ENCODE results near the gene ABLIM1.

ABLIM1 gene

GRCh38 chr10:114543456-114543855, 114.6 kb downstream of the ABLIM1 start:
- H3K27ac ChIP-seq (ENCODE audit: low read depth in 2 of 2, low read length in 2 of 2) = no peak overlapping the region
- H3K4me1 ChIP-seq (ENCODE audit: control insufficient read depth in 2 of 2, insufficient read depth in 2 of 2, low read length in 2 of 2) = peaks cover 17 to 33% of the 10 kb centered on the region in 2 donors
- no peaks in the 10 kb centered on the region for H3K9me3 ChIP-seq (ENCODE audit: control insufficient read depth in 2 of 2, low read length in 2 of 2)
- H3K9ac ChIP-seq (ENCODE audit: low read depth in 1 of 2, low read length in 2 of 2) = peak overlapping the region in 1 of 2 donors; percentile 25
- H3K36me3 ChIP-seq (ENCODE audit: control insufficient read depth in 2 of 2, insufficient read depth in 2 of 2, low read length in 2 of 2) = peaks cover 0 to 9% of the 10 kb centered on the region in 2 donors
- no peaks in the 10 kb centered on the region for H3K27me3 ChIP-seq (ENCODE audit: control insufficient read depth in 2 of 2, insufficient read depth in 2 of 2, low read length in 2 of 2)
- H3K4me3 ChIP-seq (ENCODE audit: low read length in 2 of 2) = no peak overlapping the region

- no peak overlapping the region for H3K4me3 ChIP-seq (ENCODE audit: low read length in 2 of 2)
These were observed 115.7 kb downstream of the ABLIM1 start for GRCh38 chr10:114542373-114542772.

GRCh38 chr10:114541797-114542160, 116.3 kb downstream of the ABLIM1 start:
- no peaks in the 10 kb centered on the region for H3K9me3 ChIP-seq (ENCODE audit: control insufficient read depth in 2 of 2, low read length in 2 of 2)
- no peaks in the 10 kb centered on the region for H3K27me3 ChIP-seq (ENCODE audit: control insufficient read depth in 2 of 2, insufficient read depth in 2 of 2, low read length in 2 of 2)
- peak overlapping the region in 1 of 2 donors; percentile 36 for H3K9ac ChIP-seq (ENCODE audit: low read depth in 1 of 2, low read length in 2 of 2)
- H3K36me3 ChIP-seq (ENCODE audit: control insufficient read depth in 2 of 2, insufficient read depth in 2 of 2, low read length in 2 of 2) = peaks cover 0 to 9% of the 10 kb centered on the region in 2 donors
- no peak overlapping the region for H3K4me3 ChIP-seq (ENCODE audit: low read length in 2 of 2)
- H3K27ac ChIP-seq (ENCODE audit: low read depth in 2 of 2, low read length in 2 of 2) = peak overlapping the region; percentile 23 to 76
- H3K4me1 ChIP-seq (ENCODE audit: control insufficient read depth in 2 of 2, insufficient read depth in 2 of 2, low read length in 2 of 2) = peaks cover 10 to 39% of the 10 kb centered on the region in 2 donors

More at GRCh38 chr10:114542373-114542772, 115.7 kb downstream of the ABLIM1 start:
- Histone ChIP-seq H3K27me3 (ENCODE audit: control insufficient read depth in 2 of 2, insufficient read depth in 2 of 2, low read length in 2 of 2) (no peaks in the 10 kb centered on the region), H3K9ac (ENCODE audit: low read depth in 1 of 2, low read length in 2 of 2) (no peak overlapping the region), H3K9me3 (ENCODE audit: control insufficient read depth in 2 of 2, low read length in 2 of 2) (no peaks in the 10 kb centered on the region), H3K4me1 (ENCODE audit: control insufficient read depth in 2 of 2, insufficient read depth in 2 of 2, low read length in 2 of 2) (peaks cover 15 to 39% of the 10 kb centered on the region in 2 donors), H3K36me3 (ENCODE audit: control insufficient read depth in 2 of 2, insufficient read depth in 2 of 2, low read length in 2 of 2) (peaks cover 0 to 9% of the 10 kb centered on the region in 2 donors), H3K27ac (ENCODE audit: low read depth in 2 of 2, low read length in 2 of 2) (peak overlapping the region in 1 of 2 donors; percentile 23)

GRCh38 chr10:114541081-114541796, 116.8 kb downstream of the ABLIM1 start:
- Histone ChIP-seq H3K9ac (ENCODE audit: low read depth in 1 of 2, low read length in 2 of 2) (peak overlapping the region in 1 of 2 donors; percentile 36), H3K4me1 (ENCODE audit: control insufficient read depth in 2 of 2, insufficient read depth in 2 of 2, low read length in 2 of 2) (peaks cover 10 to 39% of the 10 kb centered on the region in 2 donors), H3K27ac (ENCODE audit: low read depth in 2 of 2, low read length in 2 of 2) (peak overlapping the region; percentile 23 to 76), H3K36me3 (ENCODE audit: control insufficient read depth in 2 of 2, insufficient read depth in 2 of 2, low read length in 2 of 2) (peaks cover 0 to 9% of the 10 kb centered on the region in 2 donors), H3K4me3 (ENCODE audit: low read length in 2 of 2) (no peak overlapping the region), H3K9me3 (ENCODE audit: control insufficient read depth in 2 of 2, low read length in 2 of 2) (no peaks in the 10 kb centered on the region), H3K27me3 (ENCODE audit: control insufficient read depth in 2 of 2, insufficient read depth in 2 of 2, low read length in 2 of 2) (no peaks in the 10 kb centered on the region)

GRCh38 chr10:114540236-114540635, 117.8 kb downstream of the ABLIM1 start:
- Histone ChIP-seq H3K9ac (ENCODE audit: low read depth in 1 of 2, low read length in 2 of 2) (no peak overlapping the region), H3K36me3 (ENCODE audit: control insufficient read depth in 2 of 2, insufficient read depth in 2 of 2, low read length in 2 of 2) (peaks cover 0 to 9% of the 10 kb centered on the region in 2 donors), H3K27ac (ENCODE audit: low read depth in 2 of 2, low read length in 2 of 2) (no peak overlapping the region), H3K9me3 (ENCODE audit: control insufficient read depth in 2 of 2, low read length in 2 of 2) (no peaks in the 10 kb centered on the region), H3K27me3 (ENCODE audit: control insufficient read depth in 2 of 2, insufficient read depth in 2 of 2, low read length in 2 of 2) (no peaks in the 10 kb centered on the region), H3K4me1 (ENCODE audit: control insufficient read depth in 2 of 2, insufficient read depth in 2 of 2, low read length in 2 of 2) (peaks cover 10 to 39% of the 10 kb centered on the region in 2 donors), H3K4me3 (ENCODE audit: low read length in 2 of 2) (no peak overlapping the region)

GRCh38 chr10:114539623-114540022, 118.5 kb downstream of the ABLIM1 start:
- Histone ChIP-seq H3K27ac (ENCODE audit: low read depth in 2 of 2, low read length in 2 of 2) (no peak overlapping the region), H3K36me3 (ENCODE audit: control insufficient read depth in 2 of 2, insufficient read depth in 2 of 2, low read length in 2 of 2) (peaks cover 0 to 7% of the 10 kb centered on the region in 2 donors), H3K27me3 (ENCODE audit: control insufficient read depth in 2 of 2, insufficient read depth in 2 of 2, low read length in 2 of 2) (no peaks in the 10 kb centered on the region), H3K4me1 (ENCODE audit: control insufficient read depth in 2 of 2, insufficient read depth in 2 of 2, low read length in 2 of 2) (peaks cover 5 to 35% of the 10 kb centered on the region in 2 donors), H3K9me3 (ENCODE audit: control insufficient read depth in 2 of 2, low read length in 2 of 2) (no peaks in the 10 kb centered on the region), H3K4me3 (ENCODE audit: low read length in 2 of 2) (no peak overlapping the region), H3K9ac (ENCODE audit: low read depth in 1 of 2, low read length in 2 of 2) (no peak overlapping the region)

- Histone ChIP-seq H3K9me3 (ENCODE audit: control insufficient read depth in 2 of 2, low read length in 2 of 2) (no peaks in the 10 kb centered on the region), H3K27me3 (ENCODE audit: control insufficient read depth in 2 of 2, insufficient read depth in 2 of 2, low read length in 2 of 2) (no peaks in the 10 kb centered on the region), H3K27ac (ENCODE audit: low read depth in 2 of 2, low read length in 2 of 2) (peak overlapping the region; percentile 59 to 76), H3K36me3 (ENCODE audit: control insufficient read depth in 2 of 2, insufficient read depth in 2 of 2, low read length in 2 of 2) (peaks cover 0 to 3% of the 10 kb centered on the region in 2 donors), H3K4me3 (ENCODE audit: low read length in 2 of 2) (peak overlapping the region; percentile 9 to 12), H3K9ac (ENCODE audit: low read depth in 1 of 2, low read length in 2 of 2) (peak overlapping the region in 1 of 2 donors; percentile 58), H3K4me1 (ENCODE audit: control insufficient read depth in 2 of 2, insufficient read depth in 2 of 2, low read length in 2 of 2) (peaks cover 5 to 23% of the 10 kb centered on the region in 2 donors)
These were observed 119.7 kb downstream of the ABLIM1 start for GRCh38 chr10:114538181-114538906.

GRCh38 chr10:114537736-114538135, 120.3 kb downstream of the ABLIM1 start:
- H3K36me3 ChIP-seq (ENCODE audit: control insufficient read depth in 2 of 2, insufficient read depth in 2 of 2, low read length in 2 of 2) = peaks cover 0 to 3% of the 10 kb centered on the region in 2 donors
- H3K4me1 ChIP-seq (ENCODE audit: control insufficient read depth in 2 of 2, insufficient read depth in 2 of 2, low read length in 2 of 2) = peaks cover 5 to 22% of the 10 kb centered on the region in 2 donors
- H3K27ac ChIP-seq (ENCODE audit: low read depth in 2 of 2, low read length in 2 of 2) = peak overlapping the region in 1 of 2 donors; percentile 76
- H3K9me3 ChIP-seq (ENCODE audit: control insufficient read depth in 2 of 2, low read length in 2 of 2) = no peaks in the 10 kb centered on the region
- H3K4me3 ChIP-seq (ENCODE audit: low read length in 2 of 2) = no peak overlapping the region
- peak overlapping the region in 1 of 2 donors; percentile 58 for H3K9ac ChIP-seq (ENCODE audit: low read depth in 1 of 2, low read length in 2 of 2)
- H3K27me3 ChIP-seq (ENCODE audit: control insufficient read depth in 2 of 2, insufficient read depth in 2 of 2, low read length in 2 of 2) = no peaks in the 10 kb centered on the region

GRCh38 chr10:114534571-114534981, 123.5 kb downstream of the ABLIM1 start:
- Histone ChIP-seq H3K9me3 (ENCODE audit: control insufficient read depth in 2 of 2, low read length in 2 of 2) (no peaks in the 10 kb centered on the region), H3K27me3 (ENCODE audit: control insufficient read depth in 2 of 2, insufficient read depth in 2 of 2, low read length in 2 of 2) (no peaks in the 10 kb centered on the region), H3K36me3 (ENCODE audit: control insufficient read depth in 2 of 2, insufficient read depth in 2 of 2, low read length in 2 of 2) (no peaks in the 10 kb centered on the region), H3K27ac (ENCODE audit: low read depth in 2 of 2, low read length in 2 of 2) (no peak overlapping the region), H3K9ac (ENCODE audit: low read depth in 1 of 2, low read length in 2 of 2) (no peak overlapping the region), H3K4me3 (ENCODE audit: low read length in 2 of 2) (no peak overlapping the region), H3K4me1 (ENCODE audit: control insufficient read depth in 2 of 2, insufficient read depth in 2 of 2, low read length in 2 of 2) (peaks cover 0 to 11% of the 10 kb centered on the region in 2 donors)

- Histone ChIP-seq H3K9me3 (ENCODE audit: control insufficient read depth in 2 of 2, low read length in 2 of 2) (no peaks in the 10 kb centered on the region), H3K27ac (ENCODE audit: low read depth in 2 of 2, low read length in 2 of 2) (no peak overlapping the region), H3K9ac (ENCODE audit: low read depth in 1 of 2, low read length in 2 of 2) (no peak overlapping the region), H3K27me3 (ENCODE audit: control insufficient read depth in 2 of 2, insufficient read depth in 2 of 2, low read length in 2 of 2) (no peaks in the 10 kb centered on the region), H3K4me3 (ENCODE audit: low read length in 2 of 2) (no peak overlapping the region), H3K4me1 (ENCODE audit: control insufficient read depth in 2 of 2, insufficient read depth in 2 of 2, low read length in 2 of 2) (peaks cover 2 to 4% of the 10 kb centered on the region in 2 donors), H3K36me3 (ENCODE audit: control insufficient read depth in 2 of 2, insufficient read depth in 2 of 2, low read length in 2 of 2) (no peaks in the 10 kb centered on the region)
These were observed 125.8 kb downstream of the ABLIM1 start for GRCh38 chr10:114532226-114532625.

All from mucosa of rectum (tissue), 2 donors.